T-helper 1 cell treated with Interleukin-12 subunit alpha and Interleukin-12 subunit beta and Interleukin-4 antibody, amounts not matched to agents 30 μg/mL and 1 μg/mL, for 36 hours (primary cell): ENCODE data around the gene ST6GALNAC2.
"Not testable (repeated sequence)": the region's sequence is repeated elsewhere in the genome, so short reads cannot be mapped to it uniquely, and the experiment has no call there.

Source experiments
- H3K27ac Mint-ChIP-seq: one replicate; pipeline ENCODE4 v1.8.0; 2021; ENCODE audit warnings: mild to moderate bottlenecking, mixed read lengths
- H3K27me3 Mint-ChIP-seq: one replicate; pipeline ENCODE4 v1.8.0; 2021; ENCODE audit warnings: low read depth, mixed read lengths
- H3K36me3 Mint-ChIP-seq: one replicate; pipeline ENCODE4 v1.8.0; 2021; ENCODE audit warnings: low read depth, mixed read lengths
- H3K4me1 Mint-ChIP-seq: one replicate; pipeline ENCODE4 v1.8.0; 2021; ENCODE audit warnings: low read depth, mixed read lengths
- H3K4me3 Mint-ChIP-seq: one replicate; pipeline ENCODE4 v1.8.0; 2021; ENCODE audit warnings: mild to moderate bottlenecking, moderate library complexity, mixed read lengths
- H3K9me3 Mint-ChIP-seq: one replicate; pipeline ENCODE4 v1.8.0; 2021; ENCODE audit warnings: mixed read lengths

The ST6GALNAC2 gene

GRCh38 chr17:76538941-76539570 lies 46.6 kb downstream of the ST6GALNAC2 start:
- H3K4me3 Mint-ChIP-seq = no peak overlapping the region
- no peaks in the 10 kb centered on the region for H3K36me3 Mint-ChIP-seq
- H3K27me3 Mint-ChIP-seq = peaks cover 71% of the 10 kb centered on the region
- peaks cover 1% of the 10 kb centered on the region for H3K4me1 Mint-ChIP-seq
- no peaks in the 10 kb centered on the region for H3K9me3 Mint-ChIP-seq
- H3K27ac Mint-ChIP-seq = no peak overlapping the region

GRCh38 chr17:76538281-76538931 lies 47.3 kb downstream of the ST6GALNAC2 start:
- Mint-ChIP-seq H3K27ac (no peak overlapping the region), H3K4me3 (no peak overlapping the region), H3K36me3 (no peaks in the 10 kb centered on the region), H3K4me1 (peaks cover 1% of the 10 kb centered on the region), H3K27me3 (peaks cover 67% of the 10 kb centered on the region), H3K9me3 (no peaks in the 10 kb centered on the region)

- H3K4me3 Mint-ChIP-seq = no peak within 1 kb of the TSS
Observed at GRCh38 chr17:76537578-76538280, 47.9 kb downstream of the ST6GALNAC2 start, which contains the start of gene CYGB. Gene CYGB, minus strand, starts transcription at chr17:76537709. Its CDS starts 167 bp downstream, at chr17:76537542.

GRCh38 chr17:76537288-76537577 lies 48.4 kb downstream of the ST6GALNAC2 start:
- Mint-ChIP-seq H3K4me1 (peaks cover 1% of the 10 kb centered on the region), H3K27ac (no peak overlapping the region), H3K27me3 (peaks cover 66% of the 10 kb centered on the region), H3K36me3 (no peaks in the 10 kb centered on the region), H3K4me3 (no peak overlapping the region), H3K9me3 (no peaks in the 10 kb centered on the region)

More at GRCh38 chr17:76537578-76538280, 47.9 kb downstream of the ST6GALNAC2 start, which contains the start of gene CYGB:
- Mint-ChIP-seq H3K27me3 (peaks cover 70% of the 10 kb centered on the region), H3K36me3 (no peaks in the 10 kb centered on the region), H3K9me3 (no peaks in the 10 kb centered on the region), H3K4me1 (peaks cover 1% of the 10 kb centered on the region), H3K27ac (no peak within 1 kb of the TSS)

GRCh38 chr17:76536511-76537287 lies 49.0 kb downstream of the ST6GALNAC2 start:
- no peak overlapping the region for H3K27ac Mint-ChIP-seq
- peaks cover 4% of the 10 kb centered on the region for H3K4me1 Mint-ChIP-seq
- no peak overlapping the region for H3K4me3 Mint-ChIP-seq
- no peaks in the 10 kb centered on the region for H3K36me3 Mint-ChIP-seq
- peaks cover 66% of the 10 kb centered on the region for H3K27me3 Mint-ChIP-seq
- no peaks in the 10 kb centered on the region for H3K9me3 Mint-ChIP-seq

- Mint-ChIP-seq H3K9me3 (no peaks in the 10 kb centered on the region), H3K36me3 (no peaks in the 10 kb centered on the region), H3K27me3 (peaks cover 61% of the 10 kb centered on the region), H3K4me1 (peaks cover 4% of the 10 kb centered on the region), H3K27ac (no peak overlapping the region), H3K4me3 (no peak overlapping the region)
Observed at GRCh38 chr17:76535788-76536510, 49.7 kb downstream of the ST6GALNAC2 start.

GRCh38 chr17:76534831-76535732 lies 50.6 kb downstream of the ST6GALNAC2 start:
- peaks cover 2% of the 10 kb centered on the region for H3K4me1 Mint-ChIP-seq
- peaks cover 53% of the 10 kb centered on the region for H3K27me3 Mint-ChIP-seq
- H3K9me3 Mint-ChIP-seq = no peaks in the 10 kb centered on the region
- H3K4me3 Mint-ChIP-seq = no peak overlapping the region
- no peak overlapping the region for H3K27ac Mint-ChIP-seq
- no peaks in the 10 kb centered on the region for H3K36me3 Mint-ChIP-seq

GRCh38 chr17:76533640-76534359 lies 51.9 kb downstream of the ST6GALNAC2 start:
- not testable (repeated sequence) for H3K27ac Mint-ChIP-seq, H3K9me3 Mint-ChIP-seq, H3K4me1 Mint-ChIP-seq, H3K4me3 Mint-ChIP-seq, H3K36me3 Mint-ChIP-seq
- peaks cover 43% of the 10 kb centered on the region for H3K27me3 Mint-ChIP-seq

- H3K36me3 Mint-ChIP-seq = no peaks in the 10 kb centered on the region
- no peak overlapping the region for H3K4me3 Mint-ChIP-seq
- H3K27me3 Mint-ChIP-seq = peaks cover 43% of the 10 kb centered on the region
- no peaks in the 10 kb centered on the region for H3K9me3 Mint-ChIP-seq
- peak overlapping the region; percentile 34 for H3K27ac Mint-ChIP-seq
- peaks cover 7% of the 10 kb centered on the region for H3K4me1 Mint-ChIP-seq
Observed at GRCh38 chr17:76532072-76532651, 53.5 kb downstream of the ST6GALNAC2 start.

- Mint-ChIP-seq H3K36me3 (no peaks in the 10 kb centered on the region), H3K27ac (peak overlapping the region; percentile 34), H3K4me3 (no peak overlapping the region), H3K4me1 (peaks cover 7% of the 10 kb centered on the region), H3K9me3 (no peaks in the 10 kb centered on the region), H3K27me3 (peaks cover 39% of the 10 kb centered on the region)
Observed at GRCh38 chr17:76531486-76532038, 54.1 kb downstream of the ST6GALNAC2 start.

GRCh38 chr17:76530811-76531485 lies 54.7 kb downstream of the ST6GALNAC2 start:
- H3K27me3 Mint-ChIP-seq = peaks cover 33% of the 10 kb centered on the region
- no peaks in the 10 kb centered on the region for H3K36me3 Mint-ChIP-seq
- peaks cover 7% of the 10 kb centered on the region for H3K4me1 Mint-ChIP-seq
- no peak overlapping the region for H3K27ac Mint-ChIP-seq
- no peak overlapping the region for H3K4me3 Mint-ChIP-seq
- H3K9me3 Mint-ChIP-seq = no peaks in the 10 kb centered on the region
